HPDE6-E6E7 (cell line): ENCODE data around the gene SYTL5.
A peak's percentile ranks its signal among the peaks of the same experiment; 100 is the strongest.

Source experiments
- DNase-seq: peaks from one replicate; pipeline ENCODE4 v3.0.0; 2011; ENCODE audit warnings: missing footprints; ENCODE audit errors: extremely low spot score

SYTL5 gene

GRCh38 chrX:38087594-38087993, 81.2 kb downstream of the SYTL5 start:
- no peak for DNase-seq

GRCh38 chrX:38089173-38089982, 83.0 kb downstream of the SYTL5 start:
- DNase-seq, result no peak

- DNase-seq, result peak; percentile 17
Observed at GRCh38 chrX:38095971-38096529, 89.7 kb downstream of the SYTL5 start.

- no peak for DNase-seq
Observed at GRCh38 chrX:38099688-38100087, 93.3 kb downstream of the SYTL5 start.

- no peak for DNase-seq
Observed at GRCh38 chrX:38102240-38102639, 95.9 kb downstream of the SYTL5 start.

- no peak for DNase-seq
Observed at GRCh38 chrX:38102875-38103274, 96.5 kb downstream of the SYTL5 start.

- DNase-seq, result no peak
Observed at GRCh38 chrX:38103857-38104812, 97.8 kb downstream of the SYTL5 start.

- DNase-seq, result no peak
Observed at GRCh38 chrX:38105216-38105725, 98.9 kb downstream of the SYTL5 start.

- DNase-seq, result no peak
Observed at GRCh38 chrX:38106991-38107655, 100.8 kb downstream of the SYTL5 start.

- no peak for DNase-seq
Observed at GRCh38 chrX:38108364-38108763, 102.0 kb downstream of the SYTL5 start.

GRCh38 chrX:38109042-38109898, 102.9 kb downstream of the SYTL5 start:
- DNase-seq, result no peak

GRCh38 chrX:38110231-38110630, 103.9 kb downstream of the SYTL5 start:
- DNase-seq, result no peak

GRCh38 chrX:38111196-38111595, 104.8 kb downstream of the SYTL5 start:
- DNase-seq, result no peak

GRCh38 chrX:38112566-38112965, 106.2 kb downstream of the SYTL5 start:
- no peak for DNase-seq

- DNase-seq, result no peak
Observed at GRCh38 chrX:38116706-38117105, 110.4 kb downstream of the SYTL5 start.

GRCh38 chrX:38117485-38117884, 111.1 kb downstream of the SYTL5 start:
- DNase-seq, result no peak

GRCh38 chrX:38124000-38124399, 117.6 kb downstream of the SYTL5 start:
- no peak for DNase-seq

- DNase-seq, result no peak
Observed at GRCh38 chrX:38126179-38126578, 119.8 kb downstream of the SYTL5 start.

- DNase-seq, result no peak
Observed at GRCh38 chrX:38127961-38128360, 121.6 kb downstream of the SYTL5 start.

GRCh38 chrX:38129366-38129765, 123.0 kb downstream of the SYTL5 start:
- no peak for DNase-seq
